CD14-positive monocyte (primary cell): ENCODE measurements around the gene FLOT1. TPM values are rescaled to one million over a fixed set of nuclear protein-coding genes. Genes with fewer than 3 reads are reported as not detected.

Experiments used
- DNase-seq, 3 donors: peaks; one replicate each; pipeline ENCODE4 v3.0.0-alpha.2; 2011 to 2022
- H2AFZ ChIP-seq: 2 replicates; pipeline ENCODE4 v1.6.0; 2012; ENCODE audit warnings: mild to moderate bottlenecking, low read depth, low read length, inconsistent platforms; ENCODE audit not compliant: insufficient read depth, poor library complexity, severe bottlenecking
- H3K27ac ChIP-seq, 2 donors: 1 replicate in 1 of 2; 2 replicates in 1 of 2; pipeline ENCODE4 v1.5.1; 2012 to 2013; ENCODE audit warnings: low read length in 2 of 2, control low read depth in 1 of 2, inconsistent platforms in 1 of 2, low read depth in 1 of 2, mild to moderate bottlenecking in 1 of 2
- H3K27me3 ChIP-seq, 2 donors: one replicate each; pipeline versions ENCODE4 v1.6.0 to v1.6.1; 2011 to 2013; ENCODE audit warnings: low read length in 2 of 2; ENCODE audit not compliant: control insufficient read depth in 2 of 2, insufficient read depth in 2 of 2
- H3K36me3 ChIP-seq, 2 donors: replicated peaks in 1 of 2; 1 replicate in 1 of 2; 2 replicates in 1 of 2; pipeline versions ENCODE4 v1.5.1 to v1.6.1; 2012 to 2013; ENCODE audit warnings: low read length in 2 of 2, control low read depth in 1 of 2, inconsistent platforms in 1 of 2, mild to moderate bottlenecking in 1 of 2; ENCODE audit not compliant: insufficient read depth in 2 of 2, control insufficient read depth in 1 of 2
- H3K4me1 ChIP-seq, 2 donors: 1 replicate in 1 of 2; 2 replicates in 1 of 2; pipeline versions ENCODE4 v1.5.1 to v1.6.1; 2012 to 2013; ENCODE audit warnings: low read length in 2 of 2, control low read depth in 1 of 2, inconsistent platforms in 1 of 2, mild to moderate bottlenecking in 1 of 2, moderate library complexity in 1 of 2; ENCODE audit not compliant: insufficient read depth in 2 of 2, control insufficient read depth in 1 of 2
- H3K4me2 ChIP-seq: replicated peaks from 2 replicates; pipeline ENCODE3; 2012; ENCODE audit warnings: low read length, moderate library complexity, mild to moderate bottlenecking; ENCODE audit not compliant: poor library complexity, severe bottlenecking; ENCODE audit errors: extremely low read depth
- H3K4me3 ChIP-seq, 3 experiments: fragments of 200-600 bp in 1 of 3; sonication (generic) in 1 of 3; replicated peaks in 1 of 3; 1 replicate in 2 of 3; 2 replicates in 1 of 3; pipeline ENCODE4 v1.5.1; 2011 to 2013; ENCODE audit warnings: low read length in 3 of 3, mild to moderate bottlenecking in 3 of 3, control low read depth in 2 of 3, low read depth in 2 of 3, inconsistent platforms in 1 of 3, moderate library complexity in 1 of 3
- H3K79me2 ChIP-seq: 2 replicates; pipeline ENCODE4 v1.6.0; 2012; ENCODE audit warnings: mild to moderate bottlenecking, control low read depth, inconsistent platforms, low read length, moderate library complexity; ENCODE audit not compliant: insufficient read depth
- H3K9ac ChIP-seq: 2 replicates; pipeline ENCODE4 v1.6.0; 2017; ENCODE audit warnings: low read length, mild to moderate bottlenecking; ENCODE audit not compliant: insufficient read depth, poor library complexity, severe bottlenecking
- H3K9me3 ChIP-seq, 2 donors: replicated peaks in 1 of 2; 1 replicate in 1 of 2; 2 replicates in 1 of 2; pipeline versions ENCODE4 v1.5.1 to v1.6.1; 2012 to 2013; ENCODE audit warnings: low read length in 2 of 2, control low read depth in 1 of 2; ENCODE audit not compliant: control insufficient read depth in 1 of 2, insufficient read depth in 1 of 2
- H4K20me1 ChIP-seq: 2 replicates; pipeline ENCODE4 v1.6.0; 2012; ENCODE audit warnings: mild to moderate bottlenecking, low read length, control low read depth, moderate library complexity; ENCODE audit not compliant: insufficient read depth
- H3K27ac Mint-ChIP-seq, 7 donors: one replicate each; pipeline ENCODE4 v1.8.0; 2020; ENCODE audit warnings: mild to moderate bottlenecking in 7 of 7, mixed read lengths in 7 of 7, moderate library complexity in 6 of 7, inconsistent platforms in 2 of 7
- H3K27me3 Mint-ChIP-seq, 3 donors: one replicate each; pipeline ENCODE4 v1.8.0; 2021 to 2022; ENCODE audit warnings: low read depth in 3 of 3, mild to moderate bottlenecking in 3 of 3, mixed read lengths in 3 of 3, moderate library complexity in 3 of 3, inconsistent platforms in 1 of 3
- H3K36me3 Mint-ChIP-seq, 2 donors: one replicate each; pipeline ENCODE4 v1.8.0; 2020; ENCODE audit warnings: mixed read lengths in 2 of 2, inconsistent platforms in 1 of 2, mild to moderate bottlenecking in 1 of 2
- H3K4me1 Mint-ChIP-seq: one replicate; pipeline ENCODE4 v1.8.0; 2020; ENCODE audit warnings: mild to moderate bottlenecking, mixed read lengths
- H3K4me3 Mint-ChIP-seq, 2 donors: one replicate each; pipeline ENCODE4 v1.8.0; 2020; ENCODE audit warnings: mild to moderate bottlenecking in 2 of 2, mixed read lengths in 2 of 2, moderate library complexity in 1 of 2
- H3K9me3 Mint-ChIP-seq, 7 donors: one replicate each; pipeline ENCODE4 v1.8.0; 2020 to 2022; ENCODE audit warnings: mixed read lengths in 7 of 7, mild to moderate bottlenecking in 6 of 7, moderate library complexity in 6 of 7, inconsistent platforms in 2 of 7
- CTCF ChIP-seq: fragments of 200-600 bp; IDR thresholded peaks from one replicate; pipeline ENCODE4 v1.8.0; 2022; ENCODE audit warnings: antibody characterized with exemption, mild to moderate bottlenecking
- WGBS: methylation state at CpG from one replicate; pipeline ENCODE4 v1.1.5; 2013; ENCODE audit warnings: missing lambda C conversion rate; ENCODE audit not compliant: insufficient coverage; 5-methylcytosine and 5-hydroxymethylcytosine counted together
- intact Hi-C, 2 donors: fragments of 100-400 bp; cut with micrococcal nuclease; formaldehyde crosslinking; loops; one replicate each; pipeline versions ENCODE4 v1.15.0 to v1.15.1; 2023
- polyA plus RNA-seq, 3 donors: library from polyadenylated mRNA; depleted of rRNA in 1 of 3; unstranded in 2 of 3; stranded (reverse) in 1 of 3; fragments of 300-500 nt in 2 of 3; fragments of >200 nt in 1 of 3; fragmentation: Illumina TruSeq in 2 of 3; gene quantifications; 1 replicate in 2 of 3; 2 replicates in 1 of 3; pipeline ENCODE4 v1.2.3, GENCODE V29; 2012 to 2021

FLOT1 gene
- polyA plus RNA-seq, 3 donors: 124 to 153 (median 132) TPM

- H3K9me3 Mint-ChIP-seq: peaks cover 0 to 3% (median 0%) of the 10 kb centered on the region in 7 donors
- no CpG with 5 or more reads among the region's 1 CpG for WGBS
- H3K36me3 ChIP-seq: no peaks in the 10 kb centered on the region
- peaks cover 0 to 9% of the 10 kb centered on the region in 2 donors for H3K36me3 Mint-ChIP-seq
- no peak overlapping the region for H3K27ac Mint-ChIP-seq
- no peaks in the 10 kb centered on the region for H3K79me2 ChIP-seq
- H3K4me1 ChIP-seq: peaks cover 38 to 46% of the 10 kb centered on the region in 2 donors
- no peak overlapping the region for H3K4me3 Mint-ChIP-seq
- peaks cover 15 to 20% (median 17%) of the 10 kb centered on the region in 3 donors for H3K27me3 Mint-ChIP-seq
- H3K27me3 ChIP-seq: no peaks in the 10 kb centered on the region
- DNase-seq: no peak
- H2AFZ ChIP-seq: no peak overlapping the region
- TF ChIP-seq CTCF: no peak
- H3K9me3 ChIP-seq: no peaks in the 10 kb centered on the region
- no peak overlapping the region for H3K27ac ChIP-seq
- no peaks in the 10 kb centered on the region for H4K20me1 ChIP-seq
- no peak overlapping the region for H3K4me2 ChIP-seq
- no peak overlapping the region for H3K4me3 ChIP-seq
- H3K4me1 Mint-ChIP-seq: peaks cover 61% of the 10 kb centered on the region
- intact Hi-C loops: loop anchor here in 1 of 2 donors (10.0 kb wide), 1 partner anchor 112 kb away; no protein-coding TSS in a partner anchor
- H3K9ac ChIP-seq: no peak overlapping the region
Observed at GRCh38 chr6:30763155-30763617, 20.7 kb upstream of the FLOT1 start.

GRCh38 chr6:30761791-30762429, 19.4 kb upstream of the FLOT1 start:
- WGBS: 100% methylated on average over 2 of the region's 4 CpGs
- H3K36me3 ChIP-seq: no peaks in the 10 kb centered on the region
- intact Hi-C loops: loop anchor here in 1 of 2 donors (10.0 kb wide), 1 partner anchor 113 kb away; no protein-coding TSS in a partner anchor
- Mint-ChIP-seq H3K36me3 (peaks cover 0 to 7% of the 10 kb centered on the region in 2 donors), H3K27ac (no peak overlapping the region), H3K9me3 (peaks cover 0 to 2% (median 0%) of the 10 kb centered on the region in 7 donors), H3K4me1 (peaks cover 56% of the 10 kb centered on the region), H3K4me3 (no peak overlapping the region), H3K27me3 (peaks cover 17 to 22% (median 17%) of the 10 kb centered on the region in 3 donors)
- H3K4me3 ChIP-seq: no peak overlapping the region
- no peak overlapping the region for H2AFZ ChIP-seq
- no peak for TF ChIP-seq CTCF
- H3K27me3 ChIP-seq: no peaks in the 10 kb centered on the region
- no peak overlapping the region for H3K9ac ChIP-seq
- H3K79me2 ChIP-seq: no peaks in the 10 kb centered on the region
- H3K27ac ChIP-seq: no peak overlapping the region
- peaks cover 36 to 39% of the 10 kb centered on the region in 2 donors for H3K4me1 ChIP-seq
- no peaks in the 10 kb centered on the region for H3K9me3 ChIP-seq
- H3K4me2 ChIP-seq: no peak overlapping the region
- H4K20me1 ChIP-seq: no peaks in the 10 kb centered on the region
- no peak for DNase-seq
